GM19324 (cell line): ENCODE data around the gene CENPX.

Source experiments
- ATAC-seq: cut with Tn5 transposase; IDR thresholded peaks from one replicate; pipeline ENCODE4 v1.9.1; 2021; ENCODE audit warnings: mild to moderate bottlenecking, moderate library complexity; ENCODE audit not compliant: unreplicated experiment, low FRiP score

The CENPX gene

GRCh38 chr17:82028246-82028645 is 5.6 kb upstream of the CENPX start:
- no peak for ATAC-seq

- ATAC-seq = no peak
Measured at GRCh38 chr17:82025401-82026107, 2.9 kb upstream of the CENPX start.

GRCh38 chr17:82024859-82025258 is 2.2 kb upstream of the CENPX start:
- ATAC-seq = no peak

- peak; percentile 9 for ATAC-seq
Measured at GRCh38 chr17:82023447-82024241, 966 bp upstream of the CENPX start.

- peak; percentile 89 for ATAC-seq
Measured at GRCh38 chr17:82022981-82023446, 336 bp upstream of the CENPX start, which contains the start of gene LRRC45. Gene LRRC45, plus strand, starts transcription at chr17:82023305. Its CDS starts 339 bp downstream, at chr17:82023644.

- ATAC-seq = no peak
Measured at GRCh38 chr17:82021900-82022309, 773 bp downstream of the CENPX start.

GRCh38 chr17:82021107-82021899 is 1.4 kb downstream of the CENPX start:
- no peak for ATAC-seq

GRCh38 chr17:82020572-82021106 is 2.0 kb downstream of the CENPX start:
- ATAC-seq = no peak

GRCh38 chr17:82019690-82020571 is 2.7 kb downstream of the CENPX start:
- ATAC-seq = no peak

- no peak for ATAC-seq
Measured at GRCh38 chr17:82018989-82019689, 3.5 kb downstream of the CENPX start.

- ATAC-seq = no peak
Measured at GRCh38 chr17:82018152-82018988, 4.3 kb downstream of the CENPX start.

- ATAC-seq = no peak
Measured at GRCh38 chr17:82017612-82018151, 5.0 kb downstream of the CENPX start.

GRCh38 chr17:82016875-82017459 is 5.7 kb downstream of the CENPX start:
- ATAC-seq = no peak

- no peak for ATAC-seq
Measured at GRCh38 chr17:82016061-82016874, 6.4 kb downstream of the CENPX start.

GRCh38 chr17:82015311-82015971 is 7.2 kb downstream of the CENPX start:
- ATAC-seq = no peak

GRCh38 chr17:82014971-82015310 is 7.7 kb downstream of the CENPX start:
- no peak for ATAC-seq
